ENCODE data around the gene ANKS1A. TPM values are rescaled to one million over a fixed set of nuclear protein-coding genes. Genes with fewer than 3 reads are reported as not detected.

ANKS1A gene
- total and polyA plus RNA-seq, 2 of the 4 experiments (the other 2 are of a cell fraction): 7.2 to 7.5 TPM

DNA sequence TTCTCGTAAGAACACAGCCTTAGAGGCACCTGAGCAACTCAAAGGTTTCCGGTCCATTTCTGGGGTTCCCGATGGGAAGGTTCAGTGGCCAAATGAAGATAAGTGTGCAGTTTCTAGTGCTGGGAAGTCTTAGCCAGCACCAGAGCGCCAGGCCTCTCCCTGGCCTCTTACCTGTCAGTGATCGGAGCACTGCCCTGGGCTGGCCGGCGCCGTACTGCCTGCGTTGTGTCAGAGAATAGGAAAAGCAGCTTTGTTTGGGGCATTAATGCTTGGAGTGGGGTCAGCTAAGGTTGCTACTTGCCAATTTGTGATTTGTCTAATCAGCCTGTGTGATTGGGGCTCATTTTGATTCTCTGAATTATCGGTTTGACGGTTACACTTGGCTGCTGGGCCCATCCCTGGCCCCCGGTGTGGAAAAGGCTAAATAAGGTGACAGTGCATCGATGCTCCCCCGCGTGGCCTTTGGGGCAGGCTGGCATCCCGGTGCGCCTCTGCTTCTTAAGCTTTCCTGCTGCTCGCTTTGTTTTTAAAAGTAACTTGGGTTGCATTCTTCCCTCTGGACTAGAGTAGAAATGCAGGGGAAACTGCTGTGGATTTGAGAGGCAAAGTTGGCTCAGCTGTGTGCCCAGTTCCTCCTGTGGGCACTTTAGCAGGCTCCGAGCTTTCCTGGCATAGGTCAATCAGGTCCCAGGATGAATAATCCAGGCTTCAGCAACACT lies 200.3 kb downstream of the ANKS1A start (continued):
- TF ChIP-seq MAFK (IDR thresholded peaks at IDR 0.05; ENCODE audit: low read depth, low read length): no peak

DNA sequence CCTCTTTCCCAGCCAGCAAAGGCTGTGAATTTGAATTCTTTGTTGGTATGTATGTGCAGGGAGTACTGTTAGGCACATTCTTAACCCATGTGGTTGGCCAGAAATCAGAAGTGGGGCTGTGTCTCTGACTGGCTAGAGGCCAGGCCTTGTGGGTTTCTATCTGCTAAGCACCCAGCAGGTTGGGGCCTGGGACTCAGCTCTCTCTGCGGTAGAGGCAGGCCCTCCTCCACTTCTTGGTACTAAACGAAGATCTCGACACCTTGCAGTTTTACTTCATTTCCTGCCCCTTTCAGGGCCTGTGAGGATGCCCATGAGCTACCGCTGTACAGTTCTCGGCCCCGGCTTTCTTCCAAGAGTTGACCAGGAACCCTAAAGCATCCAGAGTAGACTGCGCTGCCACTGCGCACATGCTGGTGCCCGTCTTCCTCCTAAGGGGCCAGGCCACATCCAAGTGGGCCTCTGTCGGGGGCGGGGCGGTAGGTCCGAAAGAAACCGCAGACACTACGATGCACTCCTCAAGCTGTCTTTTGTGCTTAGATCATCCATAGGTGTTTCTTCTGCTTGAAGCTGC lies 201.0 kb downstream of the ANKS1A start:
- Histone ChIP-seq H3K27me3 (ENCODE audit: control insufficient read depth, insufficient read depth, low read length) (no peaks in the 10 kb centered on the region), H4K8ac (ENCODE audit: low read depth in 2 of 2, low read length in 2 of 2) (no peak overlapping the region), H4K5ac (ENCODE audit: low read depth, low read length) (no peak overlapping the region), H2AK9ac (replicated peaks; ENCODE audit: low read depth, low read length, poor library complexity) (peak overlapping the region; percentile 3), H3K23ac (ENCODE audit: low read depth, low read length) (no peak overlapping the region), H2AK5ac (ENCODE audit: low read depth, low read length) (peak overlapping the region; percentile 11; the same call in 1 of the 2 replicates), H2BK120ac (ENCODE audit: low read depth, low read length) (no peak overlapping the region), H3K79me1 (ENCODE audit: low read depth in 1 of 2, low read length in 2 of 2) (no peaks in the 10 kb centered on the region), H3K36me3 (ENCODE audit: control insufficient read depth, insufficient read depth, low read length) (peaks cover 33% of the 10 kb centered on the region), H2AFZ (replicated peaks; ENCODE audit: low read length, poor library complexity) (peak overlapping the region; percentile 1), H4K20me1 (ENCODE audit: insufficient read depth, low read length) (no peaks in the 10 kb centered on the region; the same call in 1 of the 2 replicates), H2BK5ac (ENCODE audit: low read depth, low read length, poor library complexity, severe bottlenecking) (no peak overlapping the region), H3K4ac (ENCODE audit: low read depth, low read length) (no peak overlapping the region), H3K4me3 (ENCODE audit: insufficient read depth, low read depth, low read length) (no peak overlapping the region), H3K14ac (replicated peaks; ENCODE audit: low read depth, low read length) (no peak overlapping the region), H3K9ac (ENCODE audit: low read depth, low read length) (no peak overlapping the region), H2BK15ac (ENCODE audit: low read depth, low read length) (no peak overlapping the region), H3K4me2 (ENCODE audit: low read depth, low read length) (no peak overlapping the region), H3K56ac (ENCODE audit: extremely low read depth, insufficient read depth, low read length) (no peak overlapping the region), H3K27ac (ENCODE audit: insufficient read depth, low read length) (no peak overlapping the region), H3K9me3 (ENCODE audit: control insufficient read depth, insufficient read depth, low read length) (no peaks in the 10 kb centered on the region), H3K4me1 (ENCODE audit: control insufficient read depth, insufficient read depth, low read length) (peaks cover 35% of the 10 kb centered on the region), H3K18ac (ENCODE audit: low read depth, low read length) (no peak overlapping the region), H4K91ac (ENCODE audit: insufficient read depth, low read depth, low read length) (no peak overlapping the region), H2BK20ac (ENCODE audit: low read depth, low read length) (no peak overlapping the region), H3K9me1 (ENCODE audit: insufficient read depth, low read length) (peaks cover 33% of the 10 kb centered on the region)
- ChIA-PET CTCF (interaction anchor here (1.0 kb wide), 1 partner anchor 40 kb away, joined by 3 read pairs; no protein-coding TSS in a partner anchor), POLR2A (ENCODE audit: unreplicated experiment) (no interaction called here)
- TSS peak; percentile 69 for BruUV-seq (replicated peaks)
- in situ Hi-C loops (cut with MboI; ENCODE audit: low sequenced_read_pairs) (no loop called here), intact Hi-C loops (cut with micrococcal nuclease) (no loop called here), dilution Hi-C loops (cut with HindIII; ENCODE audit: low sequenced_read_pairs, unreplicated experiment) (no loop called here)
- 84% methylated on average over 7 of the region's 15 CpGs; no CpG with 5 or more reads in 1 of the 2 experiments for WGBS, 2 experiments (ENCODE audit: extremely low coverage in 2 of 2, insufficient read length in 1 of 2)
- TF ChIP-seq RFX5 (IDR thresholded peaks at IDR 0.05; ENCODE audit: low read depth, low read length) (no peak), MXI1 (IDR thresholded peaks at IDR 0.05; ENCODE audit: borderline replicate concordance, low read depth, low read length) (peak; percentile 69; the same call in 1 of the 2 replicates)
- peak; percentile 83 for DNase-seq
- peak; percentile 59 for ATAC-seq (ENCODE audit: low read depth)

All from IMR-90 (cell line).